ENCODE results near the gene USP36.

Gene USP36

GRCh38 chr17:78872486-78872885 is 31.9 kb upstream of the USP36 start:
- in situ Hi-C loops (cut with MboI; ENCODE audit: low sequenced_read_pairs): no loop called here

DNA sequence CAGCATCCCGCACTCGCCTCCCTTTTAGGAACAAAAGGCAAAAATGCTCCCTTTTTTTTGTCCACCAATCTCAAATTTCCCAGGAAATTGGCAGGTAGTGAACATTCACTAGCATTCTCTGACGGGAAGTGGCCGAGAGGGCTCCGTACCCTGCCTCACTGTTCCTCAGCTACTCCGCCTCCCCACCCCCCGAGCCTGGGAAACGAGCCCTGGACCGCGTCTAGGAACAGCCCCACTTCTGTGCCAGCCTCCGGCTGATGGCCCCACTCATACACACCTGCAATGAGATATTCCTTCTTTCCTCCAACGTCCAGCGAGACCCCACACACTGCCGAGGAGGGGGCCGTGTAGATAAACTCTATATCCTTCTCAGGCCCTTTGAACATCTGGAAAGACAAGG is 30.0 kb upstream of the USP36 start:
- in situ Hi-C loops (cut with MboI; ENCODE audit: low sequenced_read_pairs): no loop called here

DNA sequence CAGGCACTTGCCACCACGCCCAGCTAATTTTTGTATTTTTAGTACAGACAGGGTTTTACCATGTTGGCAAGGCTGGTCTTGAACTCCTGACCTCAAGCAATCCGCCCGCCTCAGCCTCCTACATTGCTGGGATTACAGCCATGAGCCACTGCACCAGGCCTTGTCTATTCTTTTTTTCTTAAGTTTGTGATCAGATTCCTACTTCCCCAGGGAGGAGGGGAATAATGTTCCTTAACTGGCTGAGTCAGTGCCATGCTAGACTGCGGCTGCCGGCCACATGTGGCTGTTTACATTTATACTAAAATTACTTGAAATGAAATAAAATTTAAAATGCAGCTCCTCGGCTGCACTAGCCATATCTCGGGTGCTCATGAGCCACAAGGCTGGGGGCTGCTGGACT is 27.8 kb upstream of the USP36 start:
- in situ Hi-C loops (cut with MboI; ENCODE audit: low sequenced_read_pairs): loop anchor here (10.0 kb wide), 1 partner anchor 96 kb away; no protein-coding TSS in a partner anchor

GRCh38 chr17:78867046-78867445 is 26.4 kb upstream of the USP36 start:
- in situ Hi-C loops (cut with MboI; ENCODE audit: low sequenced_read_pairs): loop anchor here (10.0 kb wide), 1 partner anchor 98 kb away; no protein-coding TSS in a partner anchor

GRCh38 chr17:78865682-78866390 is 25.2 kb upstream of the USP36 start:
- in situ Hi-C loops (cut with MboI; ENCODE audit: low sequenced_read_pairs): loop anchor here (10.0 kb wide), 1 partner anchor 99 kb away; no protein-coding TSS in a partner anchor

DNA sequence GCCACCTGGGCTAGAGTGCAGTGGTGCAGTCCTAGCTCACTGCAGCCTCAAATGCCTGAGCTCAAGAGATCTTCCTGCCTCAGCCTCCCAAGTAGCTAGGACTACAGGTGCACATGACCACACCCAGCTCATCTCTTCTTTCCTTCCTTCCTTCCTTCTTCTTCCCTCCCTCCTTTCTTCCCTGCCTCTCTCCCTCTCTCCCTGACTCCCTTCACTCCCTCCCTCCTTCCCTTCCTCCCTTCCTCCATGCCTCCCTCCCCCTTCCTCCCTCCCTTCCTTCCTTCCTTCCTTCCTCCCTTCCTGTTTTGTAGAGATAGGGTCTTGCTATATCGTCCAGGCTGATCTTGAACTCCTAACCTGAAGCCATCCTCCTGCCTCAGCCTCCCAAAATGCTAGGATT is 23.5 kb upstream of the USP36 start:
- in situ Hi-C loops (cut with MboI; ENCODE audit: low sequenced_read_pairs): loop anchor here (10.0 kb wide), 1 partner anchor 101 kb away; no protein-coding TSS in a partner anchor

DNA sequence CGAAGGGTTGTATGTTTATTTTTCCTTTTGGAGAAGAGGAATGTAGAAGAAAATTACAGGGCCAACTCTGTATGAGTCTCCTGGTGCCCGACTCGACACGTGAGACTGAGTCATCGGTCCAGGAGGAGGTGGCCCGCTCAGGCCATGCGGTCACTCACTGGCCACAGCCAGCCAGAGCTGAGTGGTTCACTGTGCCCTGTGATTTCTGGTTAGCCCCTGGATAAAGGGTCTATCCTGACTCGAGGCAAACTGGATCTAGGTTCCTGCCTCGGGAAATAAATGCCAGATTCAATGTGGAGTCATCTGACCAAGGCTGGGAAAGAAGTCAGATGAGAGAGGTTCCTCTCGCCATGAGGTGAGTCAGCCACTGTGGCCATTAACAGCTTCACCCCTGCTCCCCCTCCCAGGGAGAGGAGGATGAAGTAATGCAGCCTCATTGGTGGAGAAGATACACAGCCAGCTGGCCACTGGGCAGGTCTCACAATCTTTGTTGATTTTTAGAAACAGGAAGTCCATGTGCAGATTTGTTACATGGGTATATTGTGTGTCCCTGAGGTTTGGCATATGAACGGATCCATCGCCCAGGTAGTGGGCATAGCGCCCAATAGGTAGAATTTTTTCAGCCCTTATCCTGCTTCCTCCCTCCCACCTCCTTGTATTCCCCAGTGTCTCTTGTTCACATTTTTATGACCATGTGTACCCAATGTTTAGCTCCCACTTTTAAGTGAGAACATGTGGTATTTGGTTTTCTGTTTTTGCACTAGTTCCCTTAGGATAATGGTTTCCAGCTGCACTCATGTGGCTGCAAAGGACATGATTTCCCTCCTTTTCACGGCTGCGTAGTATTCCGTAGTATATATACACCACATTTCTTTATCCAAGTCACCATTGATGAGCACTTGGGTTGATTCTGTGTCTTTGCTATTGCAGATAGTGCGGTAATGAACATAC is 21.7 kb upstream of the USP36 start:
- in situ Hi-C loops (cut with MboI; ENCODE audit: low sequenced_read_pairs): loop anchor here (10.0 kb wide), 1 partner anchor 102 kb away; no protein-coding TSS in a partner anchor

GRCh38 chr17:78861229-78861628 is 20.6 kb upstream of the USP36 start:
- in situ Hi-C loops (cut with MboI; ENCODE audit: low sequenced_read_pairs): loop anchor here (10.0 kb wide), 1 partner anchor 104 kb away; no protein-coding TSS in a partner anchor

- in situ Hi-C loops (cut with MboI; ENCODE audit: low sequenced_read_pairs): no loop called here
Observed at GRCh38 chr17:78859051-78859450, 18.4 kb upstream of the USP36 start.

DNA sequence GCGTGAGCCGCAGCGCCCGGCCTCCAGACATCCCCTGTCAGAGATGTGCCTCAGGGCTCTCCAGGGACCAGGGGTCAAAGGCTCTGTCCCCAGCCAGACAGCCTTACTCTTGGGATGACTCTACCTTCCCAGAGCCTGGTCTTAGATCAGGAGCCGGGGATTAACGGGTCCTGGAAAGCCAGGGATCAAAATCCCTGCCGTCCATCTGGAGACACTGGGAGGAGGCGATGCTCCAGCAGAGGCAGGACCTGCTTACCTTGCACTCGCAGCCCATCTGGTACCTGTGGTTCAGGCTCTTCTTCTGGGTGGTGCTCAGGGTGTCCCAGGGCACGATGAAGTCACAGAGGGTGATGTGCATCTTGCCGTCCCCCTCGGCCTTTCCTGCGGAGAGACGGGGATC is 16.7 kb upstream of the USP36 start:
- in situ Hi-C loops (cut with MboI; ENCODE audit: low sequenced_read_pairs): no loop called here

GRCh38 chr17:78855561-78856165 is 15.0 kb upstream of the USP36 start:
- in situ Hi-C loops (cut with MboI; ENCODE audit: low sequenced_read_pairs): no loop called here

DNA sequence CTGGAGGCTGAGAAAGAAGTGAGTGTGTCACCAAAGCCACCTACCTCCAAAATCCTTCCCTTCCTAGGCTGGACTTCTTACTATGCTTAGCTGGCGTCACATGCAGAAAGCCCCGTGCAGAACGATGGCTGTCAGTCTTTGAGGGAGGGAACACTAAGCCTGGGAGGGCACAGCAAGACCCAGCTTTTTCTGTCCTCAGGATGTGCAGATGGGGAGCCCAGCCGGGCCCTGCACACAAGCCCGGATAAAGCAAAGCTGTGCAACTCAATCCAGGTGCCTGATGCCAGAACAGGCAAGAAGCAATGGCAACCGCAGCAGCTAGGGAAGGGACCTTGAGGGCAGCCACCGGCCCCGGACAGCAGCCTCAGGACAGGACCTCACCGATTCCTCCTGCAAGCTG is 13.9 kb upstream of the USP36 start:
- in situ Hi-C loops (cut with MboI; ENCODE audit: low sequenced_read_pairs): no loop called here

DNA sequence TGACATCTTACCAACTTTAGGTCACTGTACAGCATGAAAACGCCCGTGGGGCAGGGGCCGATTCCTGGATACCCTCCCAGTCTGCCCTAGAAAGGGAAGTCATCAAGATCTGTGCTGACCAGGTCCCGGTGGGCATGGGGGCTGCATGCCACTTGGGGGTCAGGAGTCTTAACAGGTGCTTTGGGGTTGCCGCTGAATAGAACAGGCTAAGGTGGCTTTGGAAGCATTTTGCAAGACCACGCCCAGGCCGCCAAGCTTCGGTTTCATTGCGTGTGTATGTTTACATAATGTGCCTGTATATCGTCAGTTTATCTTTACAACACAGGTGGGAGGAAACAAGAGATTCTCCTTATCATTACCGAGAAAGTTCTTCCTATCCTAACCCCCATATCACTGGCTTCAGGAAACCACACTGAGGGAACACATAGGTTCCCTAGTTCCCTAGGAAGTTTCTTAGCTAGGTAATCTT is 13.3 kb upstream of the USP36 start:
- in situ Hi-C loops (cut with MboI; ENCODE audit: low sequenced_read_pairs): no loop called here

DNA sequence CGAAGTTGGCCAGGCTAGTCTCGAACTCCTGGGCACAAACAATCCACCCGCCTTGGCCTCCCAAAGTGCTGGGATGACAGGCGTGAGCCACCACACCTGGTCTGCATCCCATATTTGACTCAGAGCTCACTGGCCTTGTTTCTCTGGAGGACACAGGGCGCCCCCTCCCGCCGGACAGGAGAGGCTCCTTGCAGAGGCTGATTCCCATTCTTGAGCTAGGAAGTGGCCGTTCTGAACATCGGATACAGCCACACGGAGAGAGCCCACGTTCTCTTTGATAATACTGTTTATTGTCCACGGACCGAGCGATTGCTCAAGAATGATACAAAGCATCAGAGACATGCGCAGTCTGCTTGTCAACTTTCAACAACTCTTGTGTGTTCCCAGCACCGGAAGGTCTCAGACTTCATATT is 12.1 kb upstream of the USP36 start:
- in situ Hi-C loops (cut with MboI; ENCODE audit: low sequenced_read_pairs): no loop called here

DNA sequence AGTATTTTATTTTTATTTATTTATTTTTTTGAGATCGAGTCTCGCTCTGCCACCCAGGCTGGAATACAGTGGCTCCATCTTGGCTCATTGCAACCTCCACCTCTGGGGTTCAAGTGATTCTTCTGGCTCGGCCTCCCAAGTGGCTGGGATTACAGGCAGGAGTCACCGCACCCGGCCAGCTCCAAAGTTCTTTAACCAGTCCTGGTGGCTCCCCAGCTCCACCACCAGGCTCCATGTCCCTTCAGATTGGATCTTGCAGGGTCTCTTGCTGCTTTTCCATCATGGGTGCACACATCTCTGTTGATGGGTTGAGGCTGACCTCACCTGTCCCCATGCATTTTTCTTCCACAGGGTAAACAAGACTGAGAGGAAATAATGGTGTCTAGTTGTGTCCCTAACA is 8.4 kb upstream of the USP36 start:
- in situ Hi-C loops (cut with MboI; ENCODE audit: low sequenced_read_pairs): no loop called here

- in situ Hi-C loops (cut with MboI; ENCODE audit: low sequenced_read_pairs): no loop called here
Observed at GRCh38 chr17:78847052-78847451, 6.4 kb upstream of the USP36 start.

- in situ Hi-C loops (cut with MboI; ENCODE audit: low sequenced_read_pairs): no loop called here
Observed at GRCh38 chr17:78844301-78845005, 3.8 kb upstream of the USP36 start.

DNA sequence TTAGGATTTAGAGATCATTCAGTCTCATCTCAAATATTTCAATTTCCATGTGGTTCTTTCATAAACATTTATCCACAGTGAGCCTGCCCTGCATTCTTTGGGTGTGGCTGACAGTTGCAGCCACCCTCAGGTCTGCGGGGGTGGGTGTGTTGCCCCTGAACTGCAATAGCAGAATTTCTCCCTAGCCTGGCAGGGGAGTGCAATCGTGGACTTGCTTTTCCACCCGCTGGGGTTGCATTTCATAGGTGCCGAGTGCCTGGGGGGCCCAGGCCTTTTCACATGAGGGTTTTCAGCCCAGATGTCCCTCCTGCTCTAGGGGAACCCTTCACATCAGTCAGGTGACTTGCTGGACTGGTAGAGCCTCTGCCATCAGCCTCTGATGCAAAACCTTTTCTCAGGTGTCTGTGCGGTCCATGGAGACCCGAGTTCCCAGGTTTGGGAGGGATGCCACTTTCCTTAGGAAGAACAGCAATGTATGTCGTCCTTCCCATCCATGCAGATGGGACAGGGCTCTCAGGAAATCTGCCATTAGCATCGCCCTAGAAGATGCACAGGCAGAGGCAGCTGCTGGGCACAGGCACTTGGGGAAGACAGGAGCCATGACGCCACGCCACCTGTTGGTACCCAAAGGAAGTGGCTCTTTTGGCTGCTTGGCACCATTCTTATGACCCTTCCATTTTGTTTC is 2.4 kb upstream of the USP36 start:
- in situ Hi-C loops (cut with MboI; ENCODE audit: low sequenced_read_pairs): no loop called here

DNA sequence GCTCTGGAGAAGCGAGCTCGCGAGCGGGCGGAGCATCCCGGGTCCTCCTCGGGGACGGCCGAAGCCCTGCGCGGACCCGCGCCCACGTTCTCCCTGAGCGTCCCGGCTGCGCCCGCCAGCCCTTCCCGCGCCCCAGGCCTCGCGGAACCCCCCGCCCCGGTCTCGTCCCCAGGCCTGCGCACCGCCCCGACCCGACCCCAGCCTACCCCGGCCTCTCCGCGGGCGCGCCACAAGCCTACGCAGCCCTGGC is 159 bp downstream of the USP36 start:
- in situ Hi-C loops (cut with MboI; ENCODE audit: low sequenced_read_pairs): no loop called here
